ENCODE data around the gene SLC5A5.
"Not testable (repeated sequence)": the region's sequence is repeated elsewhere in the genome, so short reads cannot be mapped to it uniquely, and the experiment has no call there.

The SLC5A5 gene

DNA sequence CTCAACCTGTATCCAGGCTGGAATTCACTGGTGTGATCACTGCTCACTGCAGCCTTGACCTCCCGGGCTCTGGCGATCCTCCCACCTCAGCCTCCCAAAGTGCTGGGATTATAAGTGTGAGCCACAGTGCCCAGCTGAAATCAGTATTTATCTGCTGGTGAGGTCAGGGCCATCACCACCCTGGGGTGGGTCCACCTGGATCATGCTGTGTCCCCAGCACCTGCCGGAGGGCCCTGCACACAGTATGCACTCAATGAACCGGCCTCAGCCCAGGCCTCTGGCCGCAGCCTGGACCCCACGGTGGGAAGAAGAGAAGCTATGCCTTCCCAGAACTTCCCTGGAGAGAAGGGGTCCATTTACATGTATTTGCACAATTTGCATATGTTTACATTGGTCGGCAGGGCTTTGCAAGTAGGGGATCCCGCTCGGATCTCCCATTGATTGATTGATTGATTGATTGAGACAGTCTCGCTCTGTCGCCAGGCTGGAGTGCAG is 2.6 kb upstream of the SLC5A5 start:
- DNase-seq (ENCODE audit: extremely low read depth in 1 of 2, low read depth in 1 of 2): no peak

DNA sequence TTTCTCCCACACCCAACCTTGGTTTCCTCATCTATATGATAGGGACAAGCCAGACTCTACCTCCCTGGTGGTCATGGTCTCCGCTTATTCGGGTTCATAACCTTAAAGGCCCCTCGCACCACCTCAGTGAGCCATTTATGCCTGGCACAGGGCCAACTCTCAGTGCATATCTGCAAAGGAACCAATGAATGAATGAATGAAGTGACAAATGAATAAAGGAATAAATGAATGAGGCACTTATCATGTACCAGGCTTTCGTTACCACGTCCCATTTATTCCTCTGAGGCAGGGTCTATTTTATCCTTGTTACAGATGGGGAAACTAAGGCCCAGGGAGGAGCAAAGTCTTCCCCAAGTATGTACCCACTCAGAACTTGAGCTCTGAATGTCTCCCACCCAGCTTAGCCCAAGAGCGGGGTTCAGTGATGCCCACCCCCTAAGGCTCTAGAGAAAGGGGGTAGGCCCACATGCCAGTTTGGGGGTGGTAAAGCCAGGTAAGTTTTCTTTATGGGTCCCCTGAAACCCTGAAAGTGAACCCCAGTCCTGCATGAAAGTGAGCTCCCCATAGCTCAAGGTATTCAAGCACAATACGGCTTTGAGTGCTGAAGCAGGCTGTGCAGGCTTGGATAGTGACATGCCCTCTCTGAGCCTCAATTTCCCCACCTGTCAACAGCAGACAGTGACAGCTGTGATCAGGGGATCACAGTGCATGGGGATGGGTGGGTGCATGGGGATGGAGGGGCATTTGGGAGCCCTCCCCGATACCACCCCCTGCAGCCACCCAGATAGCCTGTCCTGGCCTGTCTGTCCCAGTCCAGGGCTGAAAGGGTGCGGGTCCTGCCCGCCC is 490 bp upstream of the SLC5A5 start:
- no peak for DNase-seq (ENCODE audit: extremely low read depth in 1 of 2, low read depth in 1 of 2)

DNA sequence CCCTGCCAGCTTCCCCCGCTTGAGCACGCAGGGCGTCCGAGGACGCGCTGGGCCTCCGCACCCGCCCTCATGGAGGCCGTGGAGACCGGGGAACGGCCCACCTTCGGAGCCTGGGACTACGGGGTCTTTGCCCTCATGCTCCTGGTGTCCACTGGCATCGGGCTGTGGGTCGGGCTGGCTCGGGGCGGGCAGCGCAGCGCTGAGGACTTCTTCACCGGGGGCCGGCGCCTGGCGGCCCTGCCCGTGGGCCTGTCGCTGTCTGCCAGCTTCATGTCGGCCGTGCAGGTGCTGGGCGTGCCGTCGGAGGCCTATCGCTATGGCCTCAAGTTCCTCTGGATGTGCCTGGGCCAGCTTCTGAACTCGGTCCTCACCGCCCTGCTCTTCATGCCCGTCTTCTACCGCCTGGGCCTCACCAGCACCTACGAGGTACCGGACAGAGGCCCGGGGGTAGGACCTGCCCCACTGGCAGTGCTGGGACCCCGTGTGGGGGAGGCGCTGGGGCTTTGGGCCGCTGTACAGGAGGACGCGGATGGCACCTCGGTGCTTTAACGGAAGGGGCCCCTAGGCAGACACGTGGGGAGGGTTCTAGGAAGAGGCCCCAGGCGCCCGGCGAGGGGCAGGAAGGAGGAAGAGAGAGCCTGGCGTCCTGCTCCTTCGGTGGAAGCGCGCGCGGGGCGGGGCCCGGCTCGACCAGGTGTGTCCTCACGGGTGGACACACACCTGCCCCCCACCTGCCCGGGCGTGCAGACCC is 681 bp downstream of the SLC5A5 start:
- DNase-seq (ENCODE audit: extremely low read depth in 1 of 2, low read depth in 1 of 2): peak in 1 of 2 donors; percentile 56

DNA sequence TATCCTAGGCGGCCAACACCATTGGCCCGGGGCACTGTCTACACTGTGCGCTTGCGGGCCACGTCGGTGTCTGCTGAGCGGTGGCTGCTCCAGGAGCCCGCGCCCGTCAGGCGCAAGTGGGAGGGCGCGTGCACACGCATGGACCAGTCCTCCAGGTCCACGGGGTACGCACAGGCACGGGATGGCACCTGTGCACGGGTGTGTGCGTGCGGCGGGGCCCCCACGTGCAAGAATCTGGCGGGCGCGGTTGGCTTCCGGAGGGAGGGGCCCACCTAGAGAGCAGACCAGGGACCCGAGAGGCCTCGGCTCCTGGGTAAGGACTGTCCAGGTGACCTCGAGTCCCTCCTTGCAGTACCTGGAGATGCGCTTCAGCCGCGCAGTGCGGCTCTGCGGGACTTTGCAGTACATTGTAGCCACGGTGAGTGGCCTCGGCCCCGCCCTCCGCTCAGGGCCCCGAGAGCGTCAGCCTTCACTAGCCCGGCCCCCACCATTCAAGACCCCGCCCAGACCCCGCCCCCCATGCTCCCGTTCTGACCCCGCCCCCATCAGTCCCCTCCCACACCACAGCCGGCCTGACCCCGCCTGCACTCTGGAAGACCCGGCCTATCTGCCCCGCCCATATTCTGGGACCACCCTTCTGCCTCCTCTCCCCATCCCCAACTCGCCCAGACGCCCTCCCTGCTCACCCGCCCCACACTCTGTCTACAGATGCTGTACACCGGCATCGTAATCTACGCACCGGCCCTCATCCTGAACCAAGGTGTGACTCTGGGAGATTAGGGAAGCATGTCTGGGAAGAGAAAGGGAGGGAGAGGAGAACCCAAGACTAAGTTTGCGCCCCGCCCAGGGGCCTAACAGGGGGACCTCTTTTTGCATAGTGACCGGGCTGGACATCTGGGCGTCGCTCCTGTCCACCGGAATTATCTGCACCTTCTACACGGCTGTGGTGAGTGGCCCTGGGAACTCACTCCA is 2.3 kb downstream of the SLC5A5 start:
- peak in 1 of 2 donors; percentile 59 for DNase-seq (ENCODE audit: extremely low read depth in 1 of 2, low read depth in 1 of 2)

DNA sequence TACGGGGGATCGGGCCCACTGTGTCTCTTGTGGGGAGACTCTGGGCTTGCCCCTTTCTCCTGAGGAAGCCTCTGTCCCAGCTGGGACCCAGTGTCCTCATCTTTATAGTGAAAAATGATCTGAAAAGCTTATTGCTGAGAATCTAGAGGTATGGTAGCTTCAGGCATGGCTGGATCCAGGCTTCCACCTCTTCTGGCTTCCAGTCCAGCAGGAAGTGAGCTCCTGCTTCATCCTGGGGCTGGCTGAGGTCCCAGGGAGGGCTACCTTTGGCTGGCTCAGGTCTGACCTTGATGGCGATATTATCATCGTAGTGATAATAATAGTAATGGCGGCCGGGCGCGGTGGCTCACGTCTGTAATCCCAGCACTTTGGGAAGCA is 3.0 kb downstream of the SLC5A5 start:
- DNase-seq (ENCODE audit: extremely low read depth in 1 of 2, low read depth in 1 of 2): no peak

DNA sequence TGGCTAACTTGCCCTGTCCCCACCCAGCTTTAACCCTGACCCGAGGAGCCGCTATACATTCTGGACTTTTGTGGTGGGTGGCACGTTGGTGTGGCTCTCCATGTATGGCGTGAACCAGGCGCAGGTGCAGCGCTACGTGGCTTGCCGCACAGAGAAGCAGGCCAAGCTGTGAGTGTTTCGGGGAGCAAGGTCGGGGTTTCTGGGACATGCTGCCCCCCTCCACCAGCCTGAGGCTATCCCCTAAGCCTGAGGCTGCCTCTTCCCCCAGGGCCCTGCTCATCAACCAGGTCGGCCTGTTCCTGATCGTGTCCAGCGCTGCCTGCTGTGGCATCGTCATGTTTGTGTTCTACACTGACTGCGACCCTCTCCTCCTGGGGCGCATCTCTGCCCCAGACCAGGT is 6.0 kb downstream of the SLC5A5 start:
- no peak for DNase-seq (ENCODE audit: extremely low read depth in 1 of 2, low read depth in 1 of 2)

DNA sequence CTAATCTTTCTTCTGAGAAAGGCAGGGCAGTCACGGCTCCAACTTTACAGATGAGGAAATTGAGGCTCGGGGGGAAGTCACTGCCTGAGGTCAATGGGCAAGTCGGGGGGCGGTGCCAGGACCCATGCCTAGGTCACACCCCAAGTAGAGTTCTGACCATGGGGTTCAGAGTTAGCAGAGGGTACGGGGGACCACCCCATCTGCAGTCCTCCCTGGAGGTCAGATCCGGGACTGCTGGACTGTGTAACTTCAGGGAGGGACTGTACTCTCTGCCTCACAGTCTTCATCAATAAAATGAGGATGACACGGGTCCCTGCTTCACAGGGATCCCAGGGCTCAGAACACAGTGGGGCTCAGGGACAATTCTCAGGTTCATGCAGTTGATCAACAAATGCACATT is 7.7 kb downstream of the SLC5A5 start:
- no peak for DNase-seq (ENCODE audit: extremely low read depth in 1 of 2, low read depth in 1 of 2)

DNA sequence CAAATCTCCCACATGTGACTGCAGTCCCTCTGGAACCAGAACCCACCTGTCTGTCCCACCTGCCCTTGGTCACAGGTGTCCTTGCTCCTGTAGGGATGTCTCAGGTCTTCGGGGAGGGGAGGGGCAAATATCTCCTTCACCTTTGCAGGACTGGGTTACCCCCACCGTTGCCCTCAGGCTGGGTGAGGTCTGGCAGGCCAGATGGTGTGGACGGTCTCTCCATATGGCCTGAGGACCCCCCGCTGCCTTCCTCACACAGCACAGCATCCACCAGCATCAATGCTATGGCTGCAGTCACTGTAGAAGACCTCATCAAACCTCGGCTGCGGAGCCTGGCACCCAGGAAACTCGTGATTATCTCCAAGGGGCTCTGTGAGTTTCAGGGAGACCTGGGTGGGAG is 10.0 kb downstream of the SLC5A5 start:
- DNase-seq (ENCODE audit: extremely low read depth in 1 of 2, low read depth in 1 of 2): no peak

DNA sequence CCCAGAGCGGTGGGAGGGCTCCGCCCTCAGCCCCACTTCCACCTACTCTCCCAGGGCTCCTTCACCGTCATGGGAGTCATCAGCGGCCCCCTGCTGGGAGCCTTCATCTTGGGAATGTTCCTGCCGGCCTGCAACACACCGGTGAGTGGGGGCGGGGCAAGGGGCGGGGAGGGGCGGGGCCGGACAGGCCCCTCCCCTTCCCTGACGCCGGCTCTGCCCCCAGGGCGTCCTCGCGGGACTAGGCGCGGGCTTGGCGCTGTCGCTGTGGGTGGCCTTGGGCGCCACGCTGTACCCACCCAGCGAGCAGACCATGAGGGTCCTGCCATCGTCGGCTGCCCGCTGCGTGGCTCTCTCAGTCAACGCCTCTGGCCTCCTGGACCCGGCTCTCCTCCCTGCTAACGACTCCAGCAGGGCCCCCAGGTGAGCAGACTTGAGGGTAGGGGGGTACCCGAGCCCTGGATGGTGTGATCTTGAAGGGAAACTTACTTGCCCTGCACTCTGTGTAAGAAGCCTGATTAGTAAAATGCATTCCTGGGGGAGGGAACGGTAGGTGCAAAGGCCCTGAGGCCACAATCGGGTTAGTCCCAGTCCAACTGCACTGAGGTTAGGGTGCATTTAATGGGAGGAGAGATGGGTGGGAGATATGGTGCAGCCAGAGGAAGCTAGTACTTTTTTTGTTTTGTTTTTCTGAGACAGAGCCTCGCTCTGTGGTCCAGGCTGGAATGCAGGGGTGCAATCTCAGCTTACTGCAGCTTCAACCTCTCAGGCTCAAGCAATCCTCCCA is 12.1 kb downstream of the SLC5A5 start:
- DNase-seq (ENCODE audit: extremely low read depth in 1 of 2, low read depth in 1 of 2): no peak

DNA sequence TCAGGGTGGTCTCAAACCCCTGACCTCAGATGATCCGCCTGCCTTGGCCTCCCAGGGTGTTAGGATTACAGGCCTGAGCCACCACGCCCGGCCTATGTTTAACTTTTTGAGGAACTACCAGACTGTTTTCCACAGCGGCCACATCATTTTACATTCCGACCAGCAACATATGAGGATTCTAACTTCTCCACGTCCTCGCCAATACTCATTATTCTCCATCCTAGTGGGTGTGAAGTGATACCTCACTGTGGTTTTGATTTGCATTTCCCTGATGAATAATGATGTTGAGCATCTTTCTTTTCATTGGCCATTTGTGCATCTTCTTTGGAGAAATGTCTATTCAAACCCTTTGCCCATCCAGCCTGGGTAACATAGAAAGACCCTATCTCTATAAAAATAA is 14.8 kb downstream of the SLC5A5 start:
- no peak for DNase-seq (ENCODE audit: extremely low read depth in 1 of 2, low read depth in 1 of 2)

DNA sequence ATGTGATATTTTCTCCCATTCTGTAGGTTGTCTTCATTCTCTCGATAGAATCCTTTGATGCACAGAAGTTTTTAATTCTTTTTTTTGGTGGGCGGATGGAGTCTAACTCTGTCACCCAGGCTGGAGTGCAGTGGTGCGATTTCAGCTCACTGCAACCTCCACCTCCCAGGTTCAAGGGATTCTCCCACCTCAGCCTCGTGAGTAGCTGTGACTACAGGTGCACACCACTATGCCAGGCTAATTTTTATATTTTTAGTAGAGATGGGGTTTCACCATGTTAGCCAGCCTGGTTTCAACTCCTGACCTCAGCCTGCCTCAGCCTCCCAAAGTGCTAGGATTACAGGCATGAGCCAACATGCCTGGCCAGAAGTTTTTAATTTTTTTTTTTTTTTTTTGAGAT is 15.5 kb downstream of the SLC5A5 start:
- not testable (repeated sequence) for DNase-seq (ENCODE audit: extremely low read depth in 1 of 2, low read depth in 1 of 2)

DNA sequence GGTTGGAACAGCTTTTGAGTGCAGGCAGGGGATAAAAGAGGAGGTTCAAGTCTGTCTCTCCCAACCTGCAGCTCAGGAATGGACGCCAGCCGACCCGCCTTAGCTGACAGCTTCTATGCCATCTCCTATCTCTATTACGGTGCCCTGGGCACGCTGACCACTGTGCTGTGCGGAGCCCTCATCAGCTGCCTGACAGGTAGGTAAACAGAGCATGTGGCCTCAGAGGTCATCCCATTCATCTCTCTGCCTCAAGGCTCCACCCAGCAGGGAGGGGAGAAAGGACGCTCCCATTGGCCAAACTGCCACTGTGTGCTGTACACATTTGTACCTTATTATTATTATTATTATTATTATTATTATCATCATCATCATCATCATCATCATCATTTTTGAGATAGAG is 16.5 kb downstream of the SLC5A5 start:
- no peak for DNase-seq (ENCODE audit: extremely low read depth in 1 of 2, low read depth in 1 of 2)

DNA sequence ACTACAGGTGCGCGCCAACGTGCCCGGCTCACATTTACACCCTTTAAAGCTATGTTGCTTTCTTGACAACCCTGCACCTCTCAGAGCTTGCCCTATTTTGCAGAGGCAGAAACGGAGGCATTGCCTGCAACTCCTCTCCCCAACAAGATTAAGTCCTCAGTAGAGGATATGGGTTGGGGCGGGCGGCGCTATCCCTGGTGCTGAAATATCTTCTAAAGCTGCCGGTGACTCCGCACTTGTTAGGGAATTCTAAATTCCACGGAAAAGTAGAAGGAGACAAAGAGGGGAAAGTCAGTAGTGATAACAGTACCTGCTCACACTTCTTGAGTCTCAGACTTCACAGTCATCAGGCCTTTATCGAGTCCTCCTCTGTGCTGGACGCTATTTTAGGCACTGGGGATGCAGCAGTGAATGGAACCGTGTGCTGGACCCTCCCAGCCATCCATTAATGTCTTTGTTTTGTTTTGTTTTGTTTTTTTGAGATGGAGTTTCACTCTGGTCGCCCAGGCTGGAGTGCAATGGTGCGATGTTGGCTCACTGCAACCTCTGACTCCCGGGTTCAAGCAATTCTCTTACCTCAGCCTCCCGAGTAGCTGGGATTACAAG is 18.0 kb downstream of the SLC5A5 start:
- DNase-seq (ENCODE audit: extremely low read depth in 1 of 2, low read depth in 1 of 2): no peak

DNA sequence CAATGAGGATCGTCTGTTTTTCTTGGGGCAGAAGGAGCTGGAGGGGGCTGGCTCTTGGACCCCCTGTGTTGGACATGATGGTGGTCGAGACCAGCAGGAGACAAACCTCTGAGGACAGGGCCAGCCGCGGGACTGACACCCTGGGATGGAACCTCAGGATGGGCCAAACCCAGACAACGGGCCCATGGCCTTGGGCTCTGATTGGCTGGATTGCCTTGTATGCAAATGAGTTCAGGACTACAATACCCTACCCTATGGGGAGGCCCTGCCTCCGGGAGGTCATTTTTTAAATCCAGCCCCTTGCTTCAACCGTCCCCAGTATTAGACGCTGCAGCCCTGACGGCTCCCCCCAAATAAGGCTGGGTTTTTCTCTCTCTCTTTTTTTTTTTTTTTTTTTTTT is 22.0 kb downstream of the SLC5A5 start:
- DNase-seq (ENCODE audit: extremely low read depth in 1 of 2, low read depth in 1 of 2): no peak

DNA sequence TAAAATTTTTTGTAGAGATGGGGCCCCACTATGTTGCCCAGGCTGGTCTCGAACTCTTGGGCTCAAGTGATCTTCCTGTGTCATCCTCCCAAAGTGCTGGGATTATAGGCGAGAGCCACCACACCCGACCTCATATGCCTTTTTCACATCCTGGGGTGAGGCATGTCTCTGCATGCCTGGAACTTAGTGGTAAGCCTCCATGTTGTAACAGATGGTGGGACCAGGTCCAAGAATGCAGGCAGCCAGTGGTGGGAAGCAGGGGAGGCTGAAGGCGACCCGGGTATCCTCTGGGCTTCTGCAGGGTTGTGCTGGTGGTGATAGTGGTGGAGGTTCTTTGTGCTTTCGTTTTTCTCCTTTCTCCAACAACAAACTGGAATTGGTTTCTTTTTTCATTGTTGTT is 31.0 kb downstream of the SLC5A5 start:
- no peak for DNase-seq (ENCODE audit: extremely low read depth in 1 of 2, low read depth in 1 of 2)

DNA sequence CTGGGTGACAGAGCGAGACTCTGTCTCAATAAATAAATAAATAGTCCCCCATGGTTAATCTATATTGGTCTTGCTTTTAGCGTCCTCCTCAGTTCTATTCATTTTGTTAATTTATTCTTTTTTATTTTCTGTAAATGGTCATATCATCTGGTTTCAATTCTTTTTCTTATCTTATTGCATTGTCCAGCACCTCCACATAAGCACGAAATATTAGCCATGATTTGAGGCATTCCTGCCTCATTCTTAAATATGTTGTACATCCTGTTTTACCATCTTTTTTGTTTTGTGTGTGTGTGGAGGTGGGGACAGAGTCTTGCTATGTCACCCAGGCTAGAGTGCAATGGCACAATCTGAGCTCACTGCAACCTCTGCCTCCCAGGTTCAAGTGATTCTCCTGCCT is 36.5 kb downstream of the SLC5A5 start:
- DNase-seq (ENCODE audit: extremely low read depth in 1 of 2, low read depth in 1 of 2): no peak

DNA sequence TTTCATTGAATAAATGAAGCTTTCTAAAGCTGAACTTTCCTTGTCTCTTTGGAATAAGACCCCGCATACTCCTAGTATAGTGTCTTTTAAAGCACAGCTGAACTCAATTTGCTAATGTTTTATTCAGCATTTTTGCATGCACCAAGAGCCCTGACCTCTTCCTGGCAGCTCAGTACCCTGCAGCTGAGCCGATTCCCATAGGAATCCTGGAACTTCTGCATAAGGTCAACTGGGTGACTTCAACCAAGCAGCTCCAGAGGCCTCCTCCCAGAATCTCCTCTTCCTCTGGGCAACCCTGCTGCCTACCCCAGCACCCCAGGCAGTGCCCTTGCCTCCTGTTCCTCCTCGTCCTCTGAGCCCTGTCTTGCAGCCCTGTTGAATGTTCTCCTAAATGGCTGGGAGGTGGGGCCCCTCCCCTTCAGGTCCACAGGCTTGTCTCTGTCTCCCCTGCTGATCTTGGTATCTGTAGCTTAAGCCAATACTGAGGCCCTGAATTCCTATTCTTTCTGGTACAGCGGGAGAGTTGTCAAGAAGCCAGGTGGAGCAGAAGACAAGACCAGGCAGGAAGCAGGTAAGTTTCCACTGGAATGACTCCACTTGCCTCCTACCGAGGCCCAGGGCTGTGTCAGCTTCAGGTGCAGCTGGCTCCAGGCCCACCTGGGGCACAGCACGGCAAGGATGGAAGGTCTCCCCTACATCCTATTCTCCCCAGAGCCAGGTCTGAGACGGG is 37.4 kb downstream of the SLC5A5 start:
- DNase-seq (ENCODE audit: extremely low read depth in 1 of 2, low read depth in 1 of 2): no peak

DNA sequence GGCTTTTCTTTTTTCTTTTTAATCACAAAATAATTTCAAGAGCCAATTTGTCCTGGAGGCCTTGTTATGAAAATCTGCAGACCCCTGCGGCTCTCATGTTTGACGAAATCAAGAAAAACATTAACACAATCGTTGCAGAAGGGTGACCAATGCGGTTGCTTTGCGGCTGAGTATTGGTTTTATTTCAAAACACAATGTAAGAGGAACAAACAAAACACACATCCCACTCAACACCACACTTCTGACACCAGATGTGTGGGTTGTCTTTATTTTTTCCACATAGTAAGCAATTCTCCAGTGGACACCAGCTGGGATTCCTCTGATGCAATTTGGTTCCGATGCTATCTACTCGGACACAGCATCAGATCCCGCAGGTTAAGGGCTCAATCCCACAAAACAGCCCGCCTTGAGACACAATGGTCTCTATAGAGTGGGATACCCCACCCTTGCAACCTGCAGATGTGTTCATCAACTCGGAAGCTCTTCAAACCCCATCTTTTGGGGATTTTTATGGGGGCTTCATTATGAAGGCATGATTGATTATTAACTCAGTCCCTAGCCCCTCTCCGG is 39.1 kb downstream of the SLC5A5 start:
- no peak for DNase-seq (ENCODE audit: extremely low read depth in 1 of 2, low read depth in 1 of 2)

Measured in stimulated activated CD8-positive, alpha-beta memory T cell treated with anti-CD3 and anti-CD28 coated beads, Interleukin-7, amount 100 ng/mL, for 48 hours (primary cell).